ENCODE results near the gene LRP5.

LRP5 gene

GRCh38 chr11:68347345-68347744, 35.0 kb downstream of the LRP5 start:
- no peak for DNase-seq (ENCODE audit: low read depth)

- no peak for DNase-seq (ENCODE audit: low read depth)
Measured at GRCh38 chr11:68347841-68348240, 35.5 kb downstream of the LRP5 start.

GRCh38 chr11:68349461-68350249, 37.3 kb downstream of the LRP5 start:
- no peak for DNase-seq (ENCODE audit: low read depth)

- DNase-seq (ENCODE audit: low read depth) = no peak
Measured at GRCh38 chr11:68350759-68351449, 38.5 kb downstream of the LRP5 start.

GRCh38 chr11:68351450-68352275, 39.3 kb downstream of the LRP5 start:
- no peak for DNase-seq (ENCODE audit: low read depth)

- DNase-seq (ENCODE audit: low read depth) = no peak
Measured at GRCh38 chr11:68352591-68352990, 40.2 kb downstream of the LRP5 start.

GRCh38 chr11:68353118-68353517, 40.7 kb downstream of the LRP5 start:
- no peak for DNase-seq (ENCODE audit: low read depth)

GRCh38 chr11:68353669-68354068, 41.3 kb downstream of the LRP5 start:
- no peak for DNase-seq (ENCODE audit: low read depth)

GRCh38 chr11:68354148-68354872, 41.9 kb downstream of the LRP5 start:
- no peak for DNase-seq (ENCODE audit: low read depth)

- DNase-seq (ENCODE audit: low read depth) = no peak
Measured at GRCh38 chr11:68355471-68355870, 43.1 kb downstream of the LRP5 start.

GRCh38 chr11:68357568-68357967, 45.2 kb downstream of the LRP5 start:
- DNase-seq (ENCODE audit: low read depth) = no peak

- no peak for DNase-seq (ENCODE audit: low read depth)
Measured at GRCh38 chr11:68358416-68358815, 46.0 kb downstream of the LRP5 start.

GRCh38 chr11:68361702-68362101, 49.3 kb downstream of the LRP5 start:
- DNase-seq (ENCODE audit: low read depth) = no peak

- DNase-seq (ENCODE audit: low read depth) = no peak
Measured at GRCh38 chr11:68362801-68363379, 50.5 kb downstream of the LRP5 start.

GRCh38 chr11:68363776-68364175, 51.4 kb downstream of the LRP5 start:
- no peak for DNase-seq (ENCODE audit: low read depth)

GRCh38 chr11:68364581-68364980, 52.2 kb downstream of the LRP5 start:
- DNase-seq (ENCODE audit: low read depth) = no peak

GRCh38 chr11:68365943-68366435, 53.6 kb downstream of the LRP5 start:
- DNase-seq (ENCODE audit: low read depth) = no peak

GRCh38 chr11:68367252-68367651, 54.9 kb downstream of the LRP5 start:
- no peak for DNase-seq (ENCODE audit: low read depth)

- no peak for DNase-seq (ENCODE audit: low read depth)
Measured at GRCh38 chr11:68369756-68370155, 57.4 kb downstream of the LRP5 start.

GRCh38 chr11:68370211-68371111, 58.1 kb downstream of the LRP5 start:
- no peak for DNase-seq (ENCODE audit: low read depth)
